ENCODE measurements around the gene CHST6.

- no peak for TF ChIP-seq EZH2 (IDR thresholded peaks at IDR 0.05; ENCODE audit: borderline replicate concordance, low read depth, low read length, severe bottlenecking)
- TF ChIP-seq CTCF (IDR thresholded peaks at IDR 0.05; ENCODE audit: borderline replicate concordance, extremely low read depth, low read length, poor library complexity, severe bottlenecking) = no peak
These were observed 34.0 kb upstream of the CHST6 start for GRCh38 chr16:75529056-75529905.

All from DND-41 (cell line).